Stimulated activated CD4-positive, alpha-beta T cell treated with anti-CD3 and anti-CD28 coated beads, Interleukin-4, amount 100 ng/mL, for 1 hour (primary cell): Measurements from ENCODE around the gene MITF.

ENCODE experiments used
- DNase-seq: peaks from one replicate; pipeline ENCODE4 v3.0.0-alpha.2; 2020

MITF gene

DNA sequence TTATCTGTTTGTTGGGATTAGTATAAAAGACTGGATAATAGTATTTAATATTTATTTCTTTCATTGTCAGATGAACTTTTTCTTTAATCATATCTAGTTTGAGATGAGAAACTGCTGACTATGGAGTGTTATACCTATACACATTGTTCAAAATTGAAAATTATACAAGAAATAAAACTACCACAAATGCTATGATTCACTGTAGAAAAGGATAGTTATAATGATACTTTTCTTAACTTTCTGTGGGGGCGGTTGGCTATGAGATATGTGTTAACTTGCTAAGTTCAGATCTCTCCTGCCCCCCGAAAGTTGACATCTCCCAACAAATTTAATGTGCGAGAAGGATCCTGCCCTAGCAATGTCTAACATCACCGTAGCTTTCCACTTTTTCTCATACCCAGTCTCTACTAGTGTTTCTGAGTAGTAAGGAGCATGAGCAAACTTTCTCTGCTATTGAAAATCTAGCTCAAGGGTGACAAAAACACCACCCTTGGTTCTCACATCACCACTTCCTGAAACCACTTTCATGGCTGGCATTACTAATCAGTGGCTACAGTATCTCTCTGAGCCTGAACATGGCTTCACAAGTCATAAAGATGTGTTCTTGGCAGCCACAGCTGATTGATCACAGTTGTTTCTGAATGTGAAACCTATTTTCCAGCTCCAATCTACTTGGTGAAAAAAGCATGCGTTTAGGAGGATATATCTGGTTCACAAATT is 244.4 kb downstream of the MITF start:
- no peak for DNase-seq

DNA sequence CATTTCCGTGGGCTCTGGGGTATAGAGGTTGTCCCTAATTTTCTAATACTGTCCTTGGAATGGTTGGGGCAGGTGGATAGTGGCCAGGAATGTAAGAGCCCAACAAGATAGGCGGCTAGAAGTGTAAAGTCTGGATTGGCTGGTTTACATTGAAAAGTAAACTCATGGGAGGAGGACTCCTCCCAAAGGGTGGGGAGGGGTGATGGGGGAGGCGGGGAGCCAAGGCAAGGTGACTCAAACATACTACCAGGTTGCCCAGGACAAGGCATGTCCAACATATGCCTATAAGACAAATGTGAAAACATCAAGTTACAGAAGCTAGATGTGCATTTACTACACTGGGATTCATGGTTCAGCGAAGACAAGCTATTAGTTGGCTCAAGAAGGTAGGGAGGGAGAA is 246.0 kb downstream of the MITF start:
- DNase-seq = no peak

- DNase-seq = no peak
These were observed 247.2 kb downstream of the MITF start for GRCh38 chr3:69986419-69986818.

DNA sequence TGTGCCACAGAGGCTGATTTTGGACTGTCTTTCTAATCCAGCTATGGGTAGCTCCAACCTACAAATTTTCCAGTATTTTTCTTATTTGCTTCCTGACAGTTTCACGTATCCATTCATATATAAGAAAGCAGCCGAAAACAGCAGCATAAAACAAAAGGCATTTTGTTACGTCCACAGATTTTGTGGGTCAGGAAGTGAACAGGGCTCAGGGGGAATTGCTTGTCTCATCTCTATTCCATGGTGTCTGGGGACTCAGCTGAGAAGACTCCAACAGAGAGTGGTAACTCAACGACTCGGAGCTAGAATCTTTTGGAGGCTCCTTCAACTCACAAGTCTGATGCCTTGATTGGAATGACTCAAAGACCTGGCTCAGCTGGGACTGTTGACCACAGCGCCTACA is 248.6 kb downstream of the MITF start:
- DNase-seq = no peak

DNA sequence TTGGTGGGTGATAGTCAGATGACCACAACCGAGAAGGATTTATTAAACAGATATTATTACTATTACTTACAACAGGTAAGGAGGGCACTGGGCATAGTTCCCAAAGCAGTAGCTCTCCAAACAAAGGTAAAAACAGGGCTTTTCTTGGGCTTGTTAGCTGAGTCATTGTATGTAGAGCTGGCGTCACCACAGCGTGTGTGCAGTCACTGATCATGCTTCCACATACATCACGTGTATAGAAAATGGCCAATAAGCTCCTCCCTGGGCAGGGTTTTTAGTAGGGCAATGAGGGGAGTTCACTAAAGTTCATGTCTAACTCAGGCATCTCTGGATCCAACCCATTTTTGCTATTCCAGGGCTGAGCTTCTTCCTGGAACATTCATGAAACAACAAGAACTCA is 254.5 kb downstream of the MITF start:
- no peak for DNase-seq

GRCh38 chr3:69994919-69995318 is 255.7 kb downstream of the MITF start:
- DNase-seq = no peak

- no peak for DNase-seq
These were observed 258.5 kb downstream of the MITF start for GRCh38 chr3:69997631-69998307.

DNA sequence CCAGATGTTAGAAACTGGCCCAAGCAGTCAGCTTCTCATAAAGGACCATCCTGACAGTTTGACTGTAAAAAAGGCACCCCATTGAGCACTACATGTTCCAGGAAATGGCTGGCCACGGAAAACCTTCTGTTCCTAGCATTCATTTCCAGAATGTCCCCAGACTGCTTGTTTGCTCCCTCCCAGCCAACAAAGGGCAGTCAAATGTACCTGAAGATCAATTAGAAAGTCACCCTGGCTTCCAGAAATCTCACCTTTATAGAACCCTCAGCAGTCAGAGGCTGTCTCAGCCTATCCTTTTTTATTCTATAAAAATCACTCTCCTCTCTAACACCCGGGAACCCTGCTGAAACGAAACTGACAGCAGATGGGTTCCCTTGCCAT is 259.5 kb downstream of the MITF start:
- no peak for DNase-seq

- DNase-seq = no peak
These were observed 260.1 kb downstream of the MITF start, which contains the start of gene SAMMSON for GRCh38 chr3:69999140-70000027. TSS of gene SAMMSON (plus strand) at chr3:69999733.

DNA sequence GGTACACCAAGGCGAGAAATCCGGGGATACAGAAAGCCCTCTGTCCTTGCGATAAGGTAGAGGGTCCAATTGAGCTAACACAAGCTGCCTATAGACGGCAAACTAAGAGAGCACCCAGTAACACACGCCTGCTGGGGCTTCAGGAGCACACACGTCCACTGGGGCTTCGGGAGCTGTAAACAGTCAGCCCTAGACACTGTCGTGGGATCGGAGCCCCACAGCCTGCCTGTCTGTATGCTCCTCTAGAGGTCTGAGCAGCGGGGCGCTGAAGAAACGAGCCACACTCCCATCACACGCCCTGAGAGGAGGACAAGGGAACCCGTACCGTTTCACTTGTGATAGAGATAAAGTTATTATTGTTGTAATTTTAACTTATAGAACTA is 260.8 kb downstream of the MITF start:
- DNase-seq = no peak

DNA sequence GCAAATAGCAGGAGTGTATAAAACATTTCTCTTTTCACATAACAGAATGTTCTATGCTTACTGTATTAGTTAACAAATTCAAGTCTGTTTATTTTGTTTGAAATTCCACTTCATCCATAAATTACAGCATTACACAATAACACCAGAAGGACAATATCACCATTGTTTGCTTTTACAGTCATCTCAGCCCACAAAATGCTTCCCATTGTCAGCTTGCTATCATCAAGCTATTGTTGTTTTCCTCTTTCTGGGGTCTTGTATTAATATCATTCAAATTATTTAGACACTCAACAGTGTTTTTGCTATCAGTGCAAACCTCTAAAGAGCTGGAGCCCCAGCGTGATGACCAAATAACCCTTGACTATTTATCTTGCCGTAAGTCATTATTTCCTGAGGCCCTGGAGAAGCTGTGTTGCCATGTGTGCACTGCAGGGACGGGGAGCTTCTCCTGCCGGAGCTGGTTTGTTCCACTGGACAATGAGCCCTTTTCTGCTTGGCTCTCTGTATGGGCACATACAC is 261.4 kb downstream of the MITF start:
- DNase-seq = no peak

GRCh38 chr3:70003119-70003518 is 263.9 kb downstream of the MITF start:
- no peak for DNase-seq

DNA sequence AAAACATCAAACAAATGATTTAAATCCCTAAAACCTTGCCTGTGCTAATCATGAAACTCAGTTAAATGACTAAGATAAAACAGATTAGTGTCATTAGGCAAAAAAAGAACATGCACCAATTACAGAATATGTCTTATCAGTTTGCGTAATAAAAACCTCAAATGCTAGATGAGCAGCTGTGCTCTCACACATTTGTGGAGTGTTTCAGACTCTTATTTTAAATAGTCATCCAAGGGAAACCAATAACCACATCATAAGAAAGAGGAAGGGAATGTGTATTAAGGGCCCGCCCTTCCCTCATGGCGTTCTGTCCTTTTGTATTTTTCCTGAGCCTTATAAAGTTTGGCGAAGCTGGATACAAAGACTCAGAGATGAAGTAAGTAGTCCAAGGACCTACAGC is 266.8 kb downstream of the MITF start:
- no peak for DNase-seq

- no peak for DNase-seq
These were observed 271.1 kb downstream of the MITF start for GRCh38 chr3:70010346-70010745.

- DNase-seq = no peak
These were observed 272.3 kb downstream of the MITF start for GRCh38 chr3:70011582-70011981.
